ENCODE data around the gene CRTC1. TPM values are rescaled to one million over a fixed set of nuclear protein-coding genes. Genes with fewer than 3 reads are reported as not detected.

The CRTC1 gene
- total RNA-seq, 1 donor: 2.4 TPM

DNA sequence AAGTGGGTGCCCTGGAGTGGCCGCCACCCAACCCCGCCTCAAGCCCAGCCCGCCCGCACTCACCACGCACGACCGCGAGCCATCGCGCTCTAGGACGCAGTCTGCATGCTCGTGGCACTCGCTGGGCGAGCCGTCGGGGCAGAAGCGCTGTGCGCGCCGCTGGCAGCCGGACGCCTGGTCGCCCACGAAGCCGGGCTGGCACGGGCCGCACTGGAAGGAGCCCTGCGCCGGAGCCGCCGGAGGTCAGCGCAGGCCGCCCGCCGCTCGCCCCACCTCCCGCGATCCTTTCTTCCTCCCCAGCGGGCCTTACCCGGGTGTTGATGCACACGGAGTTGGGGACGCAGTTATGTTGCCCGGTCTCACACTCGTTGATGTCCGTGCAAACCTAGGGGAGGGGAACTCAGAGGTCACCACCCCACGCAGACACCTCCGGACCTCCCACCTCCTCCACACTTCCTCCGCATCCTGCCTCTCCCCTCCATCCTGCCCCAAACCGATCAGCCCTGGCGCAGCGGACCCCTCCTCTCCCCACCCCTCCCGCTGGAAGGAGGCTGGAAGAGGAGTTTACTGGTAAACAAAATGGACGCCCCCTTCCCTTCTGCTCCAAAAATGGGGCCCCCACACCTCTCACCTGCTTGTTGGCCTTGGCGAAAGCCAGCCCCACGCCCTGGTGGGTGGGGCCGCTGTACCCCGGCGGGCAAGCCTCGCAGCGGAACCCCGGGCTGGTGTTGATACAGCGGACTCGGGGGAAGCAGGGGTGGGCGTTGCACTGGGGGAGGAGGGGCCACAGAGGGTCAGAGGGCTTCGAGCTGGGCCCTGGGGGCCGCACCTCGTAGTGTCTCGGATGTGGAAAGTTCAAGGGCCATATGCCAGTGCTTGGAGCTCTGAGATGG, 105.3 kb downstream of the CRTC1 start:
- DNase-seq (ENCODE audit: low read depth): no peak
- no peak overlapping the region for H3K4me3 ChIP-seq (ENCODE audit: low read depth, low read length)
- no peak for TF ChIP-seq CTCF (IDR thresholded peaks at IDR 0.05; ENCODE audit: insufficient read depth, low read length)

- no peak overlapping the region for H3K4me3 ChIP-seq (ENCODE audit: low read depth, low read length)
- no peak for DNase-seq (ENCODE audit: low read depth)
- TF ChIP-seq CTCF (IDR thresholded peaks at IDR 0.05; ENCODE audit: insufficient read depth, low read length): no peak
These were observed 106.0 kb downstream of the CRTC1 start for GRCh38 chr19:18789422-18789869.

DNA sequence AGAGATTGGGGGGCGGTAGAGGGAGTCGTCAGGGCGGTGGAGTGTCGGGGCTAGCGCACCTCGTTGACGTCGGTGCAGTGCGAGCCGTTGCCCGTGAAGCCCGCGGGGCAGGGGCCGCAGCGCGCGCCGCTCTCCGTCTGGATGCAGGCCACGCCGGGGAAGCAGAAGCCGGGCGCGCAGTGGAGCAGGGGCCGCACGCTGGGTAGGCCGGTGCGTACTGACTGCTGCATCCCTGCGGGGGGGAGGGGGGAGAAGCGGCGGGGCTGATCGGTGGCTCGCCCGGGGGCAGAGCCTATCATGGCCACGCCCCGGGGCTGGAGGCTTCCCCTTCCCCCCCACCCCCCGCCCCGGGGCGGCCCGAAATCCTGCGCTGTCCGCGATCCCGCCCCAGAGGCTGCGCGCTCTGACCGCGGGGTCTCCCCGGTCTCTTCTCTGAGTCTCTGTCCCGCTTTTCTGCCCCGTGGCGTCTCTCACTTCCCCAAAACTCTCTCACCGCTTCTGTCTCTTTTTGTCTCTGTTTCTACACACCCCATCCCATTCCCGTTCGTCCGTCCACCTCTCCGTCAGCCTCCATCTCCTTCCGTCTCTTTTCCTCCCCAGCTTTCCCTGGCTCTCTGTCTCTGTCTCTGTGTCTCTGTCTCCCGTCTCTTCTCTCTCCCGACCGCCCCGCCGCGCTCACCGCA, 106.5 kb downstream of the CRTC1 start:
- DNase-seq (ENCODE audit: low read depth): no peak
- TF ChIP-seq CTCF (IDR thresholded peaks at IDR 0.05; ENCODE audit: insufficient read depth, low read length): no peak
- H3K4me3 ChIP-seq (ENCODE audit: low read depth, low read length): peak overlapping the region; percentile 31

DNA sequence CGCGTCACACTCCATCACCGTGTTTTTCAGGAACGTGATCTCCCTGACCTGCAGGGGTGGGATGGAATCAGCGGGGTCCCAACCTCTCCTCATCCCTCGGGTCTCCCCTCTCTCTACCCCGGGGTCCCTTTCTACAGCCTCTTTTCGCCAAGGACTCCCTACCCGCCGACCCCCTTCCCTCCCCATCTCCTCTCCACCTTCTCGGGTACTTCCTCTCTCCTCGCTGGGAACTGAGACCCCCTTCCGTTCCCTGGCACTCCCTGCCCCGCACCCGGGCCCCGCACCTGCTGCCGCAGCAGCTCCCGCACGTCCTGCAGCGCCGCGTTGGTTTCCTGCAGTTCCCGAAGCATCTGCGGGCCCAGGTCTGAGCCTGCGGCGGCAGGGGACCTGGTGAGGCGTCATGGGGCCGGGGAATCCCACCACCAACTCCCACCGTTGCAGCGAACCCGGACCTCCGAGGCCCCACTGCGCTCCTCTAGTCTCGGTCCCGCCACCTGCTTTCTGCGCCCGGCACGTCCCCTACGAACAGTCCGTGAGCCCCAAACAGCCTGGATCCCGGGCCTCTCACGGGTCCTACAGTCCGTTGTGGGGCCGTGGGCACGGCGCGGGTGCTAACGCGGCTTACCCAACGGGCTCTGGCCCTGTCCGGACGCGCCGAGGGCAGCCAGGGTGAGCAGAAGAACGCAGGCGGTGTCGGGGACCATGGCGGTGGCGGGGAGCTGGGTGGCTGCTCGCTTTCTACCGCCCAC, 107.3 kb downstream of the CRTC1 start, which contains the start of gene COMP:
Gene COMP, minus strand, starts transcription at position 740 of the 749 bp plus-strand sequence. Its CDS starts 36 bp downstream, at position 704.
- DNase-seq (ENCODE audit: low read depth): no peak
- no peak for TF ChIP-seq CTCF (IDR thresholded peaks at IDR 0.05; ENCODE audit: insufficient read depth, low read length)
- H3K4me3 ChIP-seq (ENCODE audit: low read depth, low read length): peak within 1 kb of the TSS; percentile 31

DNA sequence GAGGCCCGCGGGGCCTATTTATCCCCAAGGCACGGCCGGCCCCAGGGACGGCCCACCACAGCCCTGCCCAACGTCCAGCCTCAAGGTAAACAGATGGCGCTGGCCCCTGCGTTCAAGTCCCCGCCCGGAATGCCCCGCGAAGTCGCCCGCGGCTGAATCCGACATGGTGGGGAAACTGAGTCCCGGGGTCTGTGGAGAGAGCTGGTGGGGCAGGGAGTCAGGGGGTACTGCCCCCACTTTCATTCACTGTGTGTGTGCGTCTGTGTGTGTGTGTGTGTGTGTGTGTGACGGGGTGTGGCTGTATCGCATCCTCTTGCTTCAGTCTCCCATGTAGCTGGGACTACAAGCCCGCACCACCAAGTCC, 107.8 kb downstream of the CRTC1 start:
- no peak for DNase-seq (ENCODE audit: low read depth)
- TF ChIP-seq CTCF (IDR thresholded peaks at IDR 0.05; ENCODE audit: insufficient read depth, low read length): no peak
- H3K4me3 ChIP-seq (ENCODE audit: low read depth, low read length): no peak overlapping the region

- no peak for TF ChIP-seq CTCF (IDR thresholded peaks at IDR 0.05; ENCODE audit: insufficient read depth, low read length)
- no peak for DNase-seq (ENCODE audit: low read depth)
- no peak overlapping the region for H3K4me3 ChIP-seq (ENCODE audit: low read depth, low read length)
These were observed 109.2 kb downstream of the CRTC1 start for GRCh38 chr19:18792661-18793060.

All from fibroblast of the aortic adventitia (primary cell).